Measurements from ENCODE around the gene AVP.

- no peak for TF ChIP-seq RAD21 (conservative IDR thresholded peaks at IDR 0.05 in 1 of 2, IDR thresholded peaks at IDR 0.05 in 1 of 2)
- TF ChIP-seq CTCF (IDR thresholded peaks at IDR 0.05), result no peak
- no peak for TF ChIP-seq MAX (IDR thresholded peaks at IDR 0.05)
- TF ChIP-seq USF2 (IDR thresholded peaks at IDR 0.05), result no peak
Observed at GRCh38 chr20:3081641-3082040, 2.9 kb downstream of the AVP start.

All from A549 (cell line).